ENCODE measurements around the gene ADD3.
"Not testable (repeated sequence)": the region's sequence is repeated elsewhere in the genome, so short reads cannot be mapped to it uniquely, and the experiment has no call there.

The ADD3 gene

GRCh38 chr10:110036640-110037039 is 28.9 kb downstream of the ADD3 start:
- no peak for DNase-seq

- DNase-seq: no peak
Measured at GRCh38 chr10:110039254-110039653, 31.5 kb downstream of the ADD3 start.

- no peak for DNase-seq
Measured at GRCh38 chr10:110040108-110040507, 32.3 kb downstream of the ADD3 start.

- DNase-seq: no peak
Measured at GRCh38 chr10:110040767-110041478, 33.1 kb downstream of the ADD3 start.

- no peak for DNase-seq
Measured at GRCh38 chr10:110041479-110041829, 33.7 kb downstream of the ADD3 start.

GRCh38 chr10:110042181-110042580 is 34.4 kb downstream of the ADD3 start:
- DNase-seq: no peak

- no peak for DNase-seq
Measured at GRCh38 chr10:110042891-110043290, 35.1 kb downstream of the ADD3 start.

GRCh38 chr10:110044681-110045080 is 36.9 kb downstream of the ADD3 start:
- DNase-seq: no peak

- no peak for DNase-seq
Measured at GRCh38 chr10:110045772-110046171, 38.0 kb downstream of the ADD3 start.

- DNase-seq: not testable (repeated sequence)
Measured at GRCh38 chr10:110048145-110048544, 40.4 kb downstream of the ADD3 start.

- no peak for DNase-seq
Measured at GRCh38 chr10:110048781-110049180, 41.0 kb downstream of the ADD3 start.

- DNase-seq: not testable (repeated sequence)
Measured at GRCh38 chr10:110049889-110050591, 42.3 kb downstream of the ADD3 start.

- no peak for DNase-seq
Measured at GRCh38 chr10:110051487-110051886, 43.7 kb downstream of the ADD3 start.

GRCh38 chr10:110052916-110053315 is 45.1 kb downstream of the ADD3 start:
- DNase-seq: no peak

GRCh38 chr10:110056822-110057221 is 49.0 kb downstream of the ADD3 start:
- DNase-seq: no peak

GRCh38 chr10:110057456-110057855 is 49.7 kb downstream of the ADD3 start:
- no peak for DNase-seq

GRCh38 chr10:110058212-110058611 is 50.4 kb downstream of the ADD3 start:
- no peak for DNase-seq

GRCh38 chr10:110059925-110060324 is 52.1 kb downstream of the ADD3 start:
- DNase-seq: no peak

GRCh38 chr10:110061687-110062086 is 53.9 kb downstream of the ADD3 start:
- DNase-seq: no peak

- DNase-seq: no peak
Measured at GRCh38 chr10:110065269-110065668, 57.5 kb downstream of the ADD3 start.

GRCh38 chr10:110067960-110068770 is 60.4 kb downstream of the ADD3 start:
- DNase-seq: peak; percentile 65

GRCh38 chr10:110068780-110069179 is 61.0 kb downstream of the ADD3 start:
- DNase-seq: no peak

GRCh38 chr10:110069502-110069982 is 61.8 kb downstream of the ADD3 start:
- DNase-seq: peak; percentile 68

- no peak for DNase-seq
Measured at GRCh38 chr10:110073896-110074295, 66.1 kb downstream of the ADD3 start.
